Transverse colon (tissue), 4 donors: ENCODE results near the gene SEPTIN6. TPM values are rescaled to one million over a fixed set of nuclear protein-coding genes. Genes with fewer than 3 reads are reported as not detected.
"Not testable (repeated sequence)": the region's sequence is repeated elsewhere in the genome, so short reads cannot be mapped to it uniquely, and the experiment has no call there.

ENCODE experiments used
- DNase-seq: peaks from one replicate; pipeline ENCODE4 v3.0.0-alpha.2; 2019
- H3K27ac ChIP-seq, 4 donors: fragments of 200-600 bp; sonication (generic); 2 replicates each; pipeline ENCODE4 v1.5.1; 2016 to 2018; ENCODE audit warnings: inconsistent platforms in 4 of 4
- H3K27me3 ChIP-seq: fragments of 200-600 bp; sonication (generic); 2 replicates; pipeline ENCODE4 v1.5.1; 2017; ENCODE audit warnings: inconsistent platforms
- H3K36me3 ChIP-seq, 4 donors: fragments of 200-600 bp; sonication (generic); 2 replicates each; pipeline ENCODE4 v1.5.1; 2017 to 2019; ENCODE audit warnings: inconsistent platforms in 4 of 4
- H3K4me1 ChIP-seq, 4 donors: fragments of 200-600 bp; sonication (generic); 2 replicates each; pipeline ENCODE4 v1.5.1; 2017 to 2020; ENCODE audit warnings: inconsistent platforms in 4 of 4
- H3K4me3 ChIP-seq, 4 donors: fragments of 200-600 bp; sonication (generic); 1 replicate in 1 of 4; 2 replicates in 3 of 4; pipeline versions ENCODE4 v1.5.1 to v1.6.1; 2017 to 2019; ENCODE audit warnings: inconsistent platforms in 4 of 4
- H3K9me3 ChIP-seq, 2 donors: fragments of 200-600 bp; sonication (generic); 2 replicates each; pipeline ENCODE4 v1.5.1; 2017 to 2019; ENCODE audit warnings: inconsistent platforms in 2 of 2
- EP300 ChIP-seq: sonication (generic); formaldehyde crosslinking; IDR thresholded peaks from one replicate; pipeline ENCODE4 v1.6.1; 2017; ENCODE audit warnings: antibody characterized with exemption, low read depth
- POLR2A ChIP-seq: fragments of 450-650 bp; IDR thresholded peaks from one replicate; pipeline ENCODE4 v1.6.1; 2016; ENCODE audit warnings: antibody characterized with exemption, mild to moderate bottlenecking, moderate library complexity
- POLR2AphosphoS5 ChIP-seq, 3 donors: sonication (generic); formaldehyde crosslinking; IDR thresholded peaks; one replicate each; pipeline ENCODE4 v1.6.1; 2016; ENCODE audit warnings: antibody characterized with exemption in 3 of 3
- WGBS, 2 donors: methylation state at CpG; one replicate each; pipeline ENCODE4 v1.1.5; 2018; ENCODE audit warnings: low coverage in 1 of 2; 5-methylcytosine and 5-hydroxymethylcytosine counted together
- in situ Hi-C, 4 donors: fragments of 200-750 bp; cut with MboI; loops; one replicate each; pipeline versions ENCODE4 v1.15.0 to v1.15.1; 2017; ENCODE audit warnings: low sequenced_read_pairs in 3 of 4, low pct_ligation_motif_present in 1 of 4, low pct_unique_long_range_greater_than_20kb in 1 of 4
- intact Hi-C: fragments of 100-400 bp; cut with DNase I; formaldehyde crosslinking; loops from one replicate; pipeline ENCODE4 v1.15.1; 2023; ENCODE audit warnings: low total_unique reads
- total RNA-seq, 4 donors: library from RNA; depleted of rRNA; stranded (reverse); fragments of >200 nt; gene quantifications; one replicate each; pipeline ENCODE4 v1.1.0, GENCODE V29; 2016
- TF ChIP-seq, protein P1 (sequence below), 5 experiments: fragments of 200-600 bp in 3 of 5; fragments of 450-650 bp in 2 of 5; sonication (generic) in 3 of 5; IDR thresholded peaks; 1 replicate in 2 of 5; 2 replicates in 3 of 5; pipeline ENCODE4 v1.5.1; 2016 to 2017; ENCODE audit warnings: antibody characterized with exemption in 5 of 5, inconsistent platforms in 3 of 5, mild to moderate bottlenecking in 2 of 5, moderate library complexity in 1 of 5

SEPTIN6 gene
- total RNA-seq, 4 donors from 2014 or later, result 9.4 to 88.2 (median 21.8) TPM

GRCh38 chrX:119685225-119686066, 7.5 kb downstream of the SEPTIN6 start:
- H3K27ac ChIP-seq, result peak overlapping the region; percentile 74 to 93 (median 82)
- H3K27me3 ChIP-seq, result no peaks in the 10 kb centered on the region
- H3K4me3 ChIP-seq, result no peak overlapping the region
- TF ChIP-seq, protein P1, sequence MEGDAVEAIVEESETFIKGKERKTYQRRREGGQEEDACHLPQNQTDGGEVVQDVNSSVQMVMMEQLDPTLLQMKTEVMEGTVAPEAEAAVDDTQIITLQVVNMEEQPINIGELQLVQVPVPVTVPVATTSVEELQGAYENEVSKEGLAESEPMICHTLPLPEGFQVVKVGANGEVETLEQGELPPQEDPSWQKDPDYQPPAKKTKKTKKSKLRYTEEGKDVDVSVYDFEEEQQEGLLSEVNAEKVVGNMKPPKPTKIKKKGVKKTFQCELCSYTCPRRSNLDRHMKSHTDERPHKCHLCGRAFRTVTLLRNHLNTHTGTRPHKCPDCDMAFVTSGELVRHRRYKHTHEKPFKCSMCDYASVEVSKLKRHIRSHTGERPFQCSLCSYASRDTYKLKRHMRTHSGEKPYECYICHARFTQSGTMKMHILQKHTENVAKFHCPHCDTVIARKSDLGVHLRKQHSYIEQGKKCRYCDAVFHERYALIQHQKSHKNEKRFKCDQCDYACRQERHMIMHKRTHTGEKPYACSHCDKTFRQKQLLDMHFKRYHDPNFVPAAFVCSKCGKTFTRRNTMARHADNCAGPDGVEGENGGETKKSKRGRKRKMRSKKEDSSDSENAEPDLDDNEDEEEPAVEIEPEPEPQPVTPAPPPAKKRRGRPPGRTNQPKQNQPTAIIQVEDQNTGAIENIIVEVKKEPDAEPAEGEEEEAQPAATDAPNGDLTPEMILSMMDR (IDR thresholded peaks at IDR 0.05), result no peak
- peak in 2 of 3 donors; percentile 13 to 41 for TF ChIP-seq POLR2AphosphoS5 (IDR thresholded peaks at IDR 0.05)
- 58% methylated on average over 15 of the region's 15 CpGs; no CpG with 5 or more reads in 1 of the 2 donors for WGBS, 2 donors
- DNase-seq, result no peak
- H3K36me3 ChIP-seq, result no peaks in the 10 kb centered on the region
- intact Hi-C loops, result no loop called here
- peaks cover 0 to 11% (median 4%) of the 10 kb centered on the region in 4 donors for H3K4me1 ChIP-seq
- in situ Hi-C loops, result no loop called here
- no peaks in the 10 kb centered on the region for H3K9me3 ChIP-seq

DNA sequence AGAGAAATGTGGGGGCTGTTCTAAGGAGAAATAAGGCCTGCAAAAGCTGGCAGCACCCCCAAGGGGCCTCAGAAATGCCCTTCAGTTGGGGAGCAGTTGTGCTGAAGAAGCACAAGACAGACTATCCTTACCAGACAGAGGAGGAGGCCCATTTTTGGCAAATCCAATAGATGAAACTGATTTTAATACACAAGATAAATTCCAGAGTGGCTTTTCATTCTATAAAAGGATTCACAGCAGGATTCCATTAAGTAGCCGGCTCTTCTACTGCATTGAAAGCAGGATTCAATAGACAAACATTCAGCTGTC, 8.1 kb downstream of the SEPTIN6 start:
- no peaks in the 10 kb centered on the region for H3K9me3 ChIP-seq
- no peaks in the 10 kb centered on the region for H3K27me3 ChIP-seq
- no peak overlapping the region for H3K4me3 ChIP-seq
- no peak for DNase-seq
- WGBS, 2 donors, result 36% methylated on average over 1 of the region's 1 CpG; no CpG with 5 or more reads in 1 of the 2 donors
- intact Hi-C loops, result no loop called here
- no peaks in the 10 kb centered on the region for H3K36me3 ChIP-seq
- in situ Hi-C loops, result no loop called here
- no peak for TF ChIP-seq POLR2A
- TF ChIP-seq, protein P1 (IDR thresholded peaks at IDR 0.05), result no peak
- peaks cover 0 to 11% (median 4%) of the 10 kb centered on the region in 4 donors for H3K4me1 ChIP-seq
- peak overlapping the region; percentile 74 to 93 (median 82) for H3K27ac ChIP-seq

DNA sequence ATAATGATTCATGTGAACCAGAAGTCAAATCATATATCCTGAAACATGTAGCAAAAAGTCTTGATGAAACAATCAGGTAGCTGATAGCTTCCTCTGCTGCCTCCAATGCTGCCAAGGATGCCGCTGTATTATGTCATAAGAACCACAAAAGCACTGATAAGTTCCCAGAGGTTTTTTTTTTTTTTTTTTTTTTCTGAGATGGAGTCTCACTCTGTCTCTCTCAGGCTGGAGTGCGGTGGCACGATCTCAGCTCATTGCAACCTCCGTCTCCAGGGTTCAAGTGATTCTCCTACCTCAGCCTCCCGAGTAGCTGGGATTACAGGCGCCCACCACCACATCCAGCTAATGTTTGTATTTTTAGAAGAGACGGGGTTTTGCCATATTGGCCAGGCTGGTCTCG, 8.7 kb downstream of the SEPTIN6 start:
- DNase-seq, H3K4me3 ChIP-seq, intact Hi-C loops, H3K36me3 ChIP-seq, H3K27me3 ChIP-seq, in situ Hi-C loops, H3K9me3 ChIP-seq: not testable (repeated sequence)
- Histone ChIP-seq H3K4me1 (peaks cover 0 to 11% (median 4%) of the 10 kb centered on the region in 4 donors), H3K27ac (peak overlapping the region; percentile 74 to 93 (median 82))
- WGBS, 2 donors, result 80 to 83% methylated on average over 1 to 8 of the region's 8 CpGs

GRCh38 chrX:119682019-119682989, 10.7 kb downstream of the SEPTIN6 start:
- H3K36me3 ChIP-seq, result no peaks in the 10 kb centered on the region
- WGBS, 2 donors, result 71% methylated on average over 1 to 15 of the region's 15 CpGs
- H3K4me3 ChIP-seq, result no peak overlapping the region
- intact Hi-C loops, result no loop called here
- in situ Hi-C loops, result no loop called here
- H3K4me1 ChIP-seq, result peaks cover 0 to 16% (median 5%) of the 10 kb centered on the region in 4 donors
- no peak for TF ChIP-seq EP300
- no peak for TF ChIP-seq POLR2A
- peak in 1 of 3 donors; percentile 48 for TF ChIP-seq POLR2AphosphoS5 (IDR thresholded peaks at IDR 0.05)
- TF ChIP-seq, protein P1 (IDR thresholded peaks at IDR 0.05), result no peak
- no peaks in the 10 kb centered on the region for H3K9me3 ChIP-seq
- DNase-seq, result no peak
- H3K27me3 ChIP-seq, result no peaks in the 10 kb centered on the region
- peak overlapping the region; percentile 11 to 93 (median 53) for H3K27ac ChIP-seq
